Epithelial cell of umbilical artery (primary cell): ENCODE data around the gene VSTM2L. TPM values are rescaled to one million over a fixed set of nuclear protein-coding genes. Genes with fewer than 3 reads are reported as not detected.

Experiments used
- total RNA-seq: library from RNA; depleted of rRNA; stranded (reverse); fragments of >200 nt; gene quantifications from 2 replicates; pipeline ENCODE4 v1.2.3, GENCODE V29; 2014

Gene VSTM2L, protein sequence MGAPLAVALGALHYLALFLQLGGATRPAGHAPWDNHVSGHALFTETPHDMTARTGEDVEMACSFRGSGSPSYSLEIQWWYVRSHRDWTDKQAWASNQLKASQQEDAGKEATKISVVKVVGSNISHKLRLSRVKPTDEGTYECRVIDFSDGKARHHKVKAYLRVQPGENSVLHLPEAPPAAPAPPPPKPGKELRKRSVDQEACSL
- not detected in 2 replicates for total RNA-seq

DNA sequence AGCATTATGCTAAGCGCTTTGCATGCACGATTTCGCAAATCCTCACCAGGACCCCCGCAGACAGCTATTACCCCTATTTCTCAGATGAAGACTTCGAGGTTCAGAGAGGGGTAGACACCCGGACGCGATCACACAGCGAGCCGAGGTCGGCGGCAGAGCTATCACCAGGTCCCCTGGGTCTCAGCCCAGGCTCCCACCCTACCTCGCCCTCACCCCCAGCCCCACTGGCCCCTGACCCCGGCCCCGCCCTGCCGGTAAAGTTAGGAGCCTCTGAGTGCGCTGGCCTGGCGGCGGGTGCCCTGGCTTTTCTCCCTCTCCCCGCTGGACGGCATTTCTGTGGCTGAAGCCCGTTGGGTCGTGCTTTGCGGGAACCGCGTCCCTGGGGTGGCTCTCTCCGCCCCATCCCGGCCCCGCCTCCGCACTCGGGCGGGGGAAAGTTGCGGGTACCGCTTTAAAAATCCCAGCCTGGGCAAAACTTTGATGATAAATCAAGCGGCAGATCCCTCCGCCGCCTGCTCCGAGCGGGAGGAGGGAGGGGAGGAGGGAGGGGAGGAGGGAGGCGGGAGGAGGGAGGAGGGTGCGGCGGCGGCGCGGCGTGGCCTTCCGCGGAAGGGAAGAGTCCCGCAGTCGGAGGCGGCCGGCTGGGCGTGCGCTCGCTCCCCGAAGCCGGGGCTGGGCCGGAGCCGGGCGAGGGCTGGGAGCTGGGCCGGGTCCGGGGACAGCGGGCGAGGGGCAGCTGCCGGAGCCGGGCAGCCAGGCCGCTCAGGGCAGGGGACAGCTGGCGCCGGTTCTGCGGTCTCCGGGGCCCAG lies at the start of gene VSTM2L:
TSS of gene VSTM2L (plus strand) at position 624 of the 810 bp plus-strand sequence. CDS start 224 bp downstream, outside the sequence.

Other genes with a start within 250 kb of the VSTM2L start
- gene CTNNBL1, start 209.1 kb upstream of the VSTM2L start, total RNA-seq, result 33.5 and 43.6 TPM in 2 replicates
- 15.6 and 21.4 TPM in 2 replicates for gene TTI1, start 130.3 kb downstream of the VSTM2L start, total RNA-seq
- gene RPRD1B, start 130.6 kb downstream of the VSTM2L start, total RNA-seq, result 12.0 and 19.0 TPM in 2 replicates